GM12864 (cell line): ENCODE results near the gene ZMAT5.

Source experiments
- DNase-seq: peaks from one replicate; pipeline ENCODE4 v3.0.0-alpha.2; 2011; ENCODE audit warnings: low read depth
- H3K4me3 ChIP-seq: 2 replicates; pipeline ENCODE4 v1.5.1; 2011; ENCODE audit warnings: mild to moderate bottlenecking, low read depth, low read length, control low read depth
- TF ChIP-seq, protein P1 (sequence below): IDR thresholded peaks from 2 replicates; pipeline ENCODE4 v1.5.1; 2011; ENCODE audit warnings: low read depth, mild to moderate bottlenecking, moderate library complexity, low read length, control low read depth, inconsistent platforms; ENCODE audit errors: missing control alignments

The ZMAT5 gene

DNA sequence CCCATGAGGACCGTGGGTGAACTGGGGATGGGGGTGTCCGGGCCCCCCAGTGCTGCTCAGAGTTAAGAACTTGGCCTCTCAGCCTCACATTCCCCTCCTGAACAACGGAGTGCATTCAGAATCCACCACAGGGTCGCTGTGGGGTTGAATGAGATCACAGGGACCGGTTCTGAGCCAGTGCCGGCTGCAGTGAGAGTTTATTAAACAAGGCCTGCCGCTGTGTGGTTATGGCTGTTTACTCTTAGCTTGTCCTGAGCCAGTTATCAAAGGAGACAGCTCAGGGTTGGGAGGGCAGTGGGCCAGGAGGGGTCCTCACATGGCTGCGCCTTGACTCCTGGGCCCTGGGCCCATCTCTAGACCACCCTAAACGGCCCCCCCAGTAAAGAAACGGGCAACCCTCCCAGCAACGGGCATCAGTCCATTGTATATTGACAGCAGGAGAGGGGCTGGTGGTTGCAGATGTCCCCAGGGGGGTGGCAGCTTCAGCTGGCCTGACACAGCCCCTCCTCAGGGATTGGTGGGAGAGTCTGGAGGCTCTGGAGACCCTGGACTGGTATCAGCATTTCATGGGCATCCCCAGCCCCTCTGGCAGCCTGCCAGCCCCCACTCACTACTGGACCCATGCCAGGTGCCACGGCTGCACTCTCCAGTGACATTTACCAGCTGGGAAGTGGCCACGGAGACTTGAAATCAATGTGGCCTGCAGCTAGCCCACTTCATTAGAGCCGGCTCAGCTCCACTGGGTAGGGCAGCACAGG, 62.1 kb downstream of the ZMAT5 start:
- TF ChIP-seq, protein P1, sequence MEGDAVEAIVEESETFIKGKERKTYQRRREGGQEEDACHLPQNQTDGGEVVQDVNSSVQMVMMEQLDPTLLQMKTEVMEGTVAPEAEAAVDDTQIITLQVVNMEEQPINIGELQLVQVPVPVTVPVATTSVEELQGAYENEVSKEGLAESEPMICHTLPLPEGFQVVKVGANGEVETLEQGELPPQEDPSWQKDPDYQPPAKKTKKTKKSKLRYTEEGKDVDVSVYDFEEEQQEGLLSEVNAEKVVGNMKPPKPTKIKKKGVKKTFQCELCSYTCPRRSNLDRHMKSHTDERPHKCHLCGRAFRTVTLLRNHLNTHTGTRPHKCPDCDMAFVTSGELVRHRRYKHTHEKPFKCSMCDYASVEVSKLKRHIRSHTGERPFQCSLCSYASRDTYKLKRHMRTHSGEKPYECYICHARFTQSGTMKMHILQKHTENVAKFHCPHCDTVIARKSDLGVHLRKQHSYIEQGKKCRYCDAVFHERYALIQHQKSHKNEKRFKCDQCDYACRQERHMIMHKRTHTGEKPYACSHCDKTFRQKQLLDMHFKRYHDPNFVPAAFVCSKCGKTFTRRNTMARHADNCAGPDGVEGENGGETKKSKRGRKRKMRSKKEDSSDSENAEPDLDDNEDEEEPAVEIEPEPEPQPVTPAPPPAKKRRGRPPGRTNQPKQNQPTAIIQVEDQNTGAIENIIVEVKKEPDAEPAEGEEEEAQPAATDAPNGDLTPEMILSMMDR: no peak
- no peak overlapping the region for H3K4me3 ChIP-seq
- no peak for DNase-seq

DNA sequence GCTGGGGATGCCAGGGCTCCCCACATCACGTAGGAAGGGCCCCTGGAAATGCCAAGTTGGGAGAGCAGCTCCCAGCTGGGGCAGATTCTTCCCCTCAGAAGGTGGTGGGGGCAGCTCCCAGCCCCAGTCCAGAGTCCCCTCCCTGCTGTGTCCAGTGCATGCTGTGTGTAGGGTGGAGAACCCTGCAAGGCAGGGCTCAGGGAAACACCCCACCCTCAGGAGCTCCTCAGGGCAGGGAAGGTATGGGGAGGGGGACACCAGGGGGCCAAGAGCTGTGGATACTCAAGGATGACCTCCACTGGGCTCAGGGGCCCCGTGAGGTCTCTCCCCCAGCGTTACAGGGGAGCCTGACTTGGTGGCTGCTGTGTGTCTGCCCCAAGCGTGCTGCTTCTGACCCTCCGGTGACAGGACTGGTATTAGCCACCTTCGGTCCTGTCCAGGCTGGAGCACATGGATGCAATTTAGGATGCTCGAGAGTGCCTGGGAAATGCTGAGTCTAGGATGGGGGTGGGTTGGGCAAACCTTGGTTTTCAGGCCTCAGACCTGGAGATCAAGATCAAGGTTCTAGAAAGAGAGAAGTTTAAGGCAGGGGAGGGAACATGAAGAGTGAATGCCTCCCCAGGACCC, 63.1 kb downstream of the ZMAT5 start:
- no peak for DNase-seq
- H3K4me3 ChIP-seq: no peak overlapping the region
- TF ChIP-seq, protein P1: no peak

DNA sequence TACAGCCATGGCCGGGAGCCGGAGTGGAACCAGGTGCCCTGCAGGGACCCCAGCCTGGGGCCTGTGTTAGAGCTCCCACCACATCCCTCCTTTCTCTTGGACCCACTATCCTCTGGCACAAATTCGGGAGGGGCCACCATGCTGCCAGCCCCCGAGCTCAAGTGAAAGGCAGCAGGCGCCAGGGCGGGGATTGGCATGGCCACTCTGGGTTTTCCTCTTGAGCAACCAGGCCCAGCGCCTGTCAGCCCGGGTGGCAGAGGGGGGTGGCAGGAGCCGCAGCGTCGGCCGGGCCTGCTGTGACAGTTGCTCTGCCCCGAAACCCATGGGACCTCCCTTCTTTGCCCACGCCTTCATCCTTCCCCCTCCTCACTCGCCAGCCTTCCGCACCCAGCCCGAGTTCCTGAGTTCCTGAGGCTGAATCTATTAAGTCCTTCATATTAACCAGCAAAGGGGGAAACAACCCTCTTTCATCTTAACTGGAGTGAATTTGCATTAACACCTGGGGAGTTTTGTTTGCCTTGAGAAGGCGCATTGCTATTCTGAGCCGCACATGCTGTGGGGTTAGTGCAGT, 63.8 kb downstream of the ZMAT5 start:
- TF ChIP-seq, protein P1: no peak
- no peak for DNase-seq
- no peak overlapping the region for H3K4me3 ChIP-seq

DNA sequence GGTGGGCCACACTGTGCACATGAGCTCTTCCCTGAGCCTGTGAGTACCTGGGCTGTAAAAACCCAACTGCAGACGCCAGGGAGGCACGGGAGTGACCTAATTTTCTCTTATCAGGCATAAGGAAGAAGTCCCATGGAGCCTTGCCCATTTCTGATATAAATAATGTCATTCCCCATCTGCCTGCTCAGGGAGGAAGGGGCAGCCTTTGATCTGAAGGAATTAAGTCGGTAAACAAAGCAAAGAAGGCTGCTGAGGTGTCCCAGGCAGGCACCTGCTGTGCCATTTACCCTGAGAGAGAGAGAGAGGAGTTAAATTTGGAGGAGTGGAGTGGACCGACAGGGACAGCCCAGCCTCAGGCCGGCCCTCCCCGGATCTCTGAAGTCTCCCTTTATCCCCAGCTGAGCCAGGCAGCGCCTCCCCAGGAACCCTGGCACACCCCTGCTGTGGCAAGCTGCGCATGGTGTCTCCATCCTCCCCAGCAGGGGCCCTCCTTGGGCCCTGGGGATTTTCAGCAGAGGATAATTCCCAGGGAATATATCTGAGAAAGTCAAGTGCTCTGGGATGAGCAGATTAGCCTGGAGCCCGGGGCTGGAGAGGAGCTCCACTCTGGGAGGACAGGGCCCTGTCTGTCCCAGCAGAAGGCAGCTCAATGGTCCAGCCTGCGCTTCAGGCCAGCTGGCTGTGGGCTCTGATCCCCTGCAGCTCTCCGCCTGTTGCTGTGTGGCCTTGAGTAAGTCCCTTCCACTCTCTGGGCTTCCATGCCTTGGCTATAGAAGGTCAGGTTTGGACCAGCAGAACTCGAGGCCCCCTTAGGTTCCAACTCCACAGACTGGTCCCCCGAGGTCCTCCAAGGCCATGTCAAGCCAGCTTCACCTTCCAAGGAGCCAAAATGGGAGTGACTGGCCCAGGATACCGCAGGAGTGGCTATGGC, 64.5 kb downstream of the ZMAT5 start:
- H3K4me3 ChIP-seq: no peak overlapping the region
- no peak for DNase-seq
- TF ChIP-seq, protein P1: no peak

DNA sequence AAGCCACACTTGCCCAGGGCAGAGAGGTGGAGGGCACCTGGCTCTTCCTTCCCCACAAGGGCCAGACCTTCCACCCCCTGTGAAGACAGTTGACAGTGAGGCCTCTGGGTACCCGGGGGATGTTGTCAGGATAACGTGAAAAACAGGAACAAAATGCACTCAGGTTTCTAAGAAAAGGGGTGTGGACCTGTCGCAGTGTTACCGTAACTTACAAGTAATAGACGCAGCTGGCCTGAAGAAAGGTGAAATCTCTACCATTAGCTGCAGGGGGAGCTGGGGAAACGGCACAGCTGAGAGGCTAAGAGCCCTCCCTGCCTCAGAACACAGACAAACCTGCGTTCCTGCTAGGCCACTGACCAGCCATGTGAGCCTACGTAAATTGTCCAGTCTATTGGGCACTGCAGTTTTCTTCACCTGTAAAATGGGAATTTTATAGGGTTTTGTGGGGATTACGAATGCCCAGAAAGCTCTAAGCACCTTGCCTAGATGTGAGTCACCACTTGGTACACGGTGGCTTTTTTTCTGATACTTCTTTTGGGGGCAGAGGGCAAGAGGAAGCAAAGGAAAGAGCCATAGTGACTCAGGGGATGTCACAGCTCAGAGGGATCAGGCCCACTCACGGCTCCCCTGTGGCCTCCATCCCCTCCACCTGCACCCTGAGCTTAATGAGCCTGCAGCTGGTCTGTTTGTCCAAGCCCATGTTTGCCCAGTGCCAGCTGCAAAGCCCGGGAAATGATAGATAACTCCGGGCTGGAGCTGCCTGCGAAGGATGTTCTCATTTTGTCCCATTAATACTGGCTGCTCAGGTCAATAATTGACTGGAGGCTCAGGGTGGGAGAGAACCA, 65.4 kb downstream of the ZMAT5 start:
- TF ChIP-seq, protein P1: peak; percentile 42
- H3K4me3 ChIP-seq: no peak overlapping the region
- DNase-seq: no peak

DNA sequence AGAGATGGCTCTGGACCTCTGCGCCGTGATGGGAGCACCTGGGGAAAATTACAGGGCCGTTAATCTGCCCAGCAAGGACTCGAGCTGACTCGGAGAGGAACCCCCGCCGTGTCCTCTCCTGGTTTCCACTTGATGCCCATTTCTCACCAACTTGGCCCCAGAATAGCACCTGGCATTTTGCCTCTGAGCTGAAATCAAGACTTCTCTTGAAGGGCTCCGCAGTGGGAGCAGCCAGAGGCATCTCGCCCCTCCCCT, 66.0 kb downstream of the ZMAT5 start:
- no peak for DNase-seq
- H3K4me3 ChIP-seq: no peak overlapping the region
- TF ChIP-seq, protein P1: no peak
